RPMI8226 (cell line): ENCODE measurements around the gene MAOB.
"Not testable (repeated sequence)": the region's sequence is repeated elsewhere in the genome, so short reads cannot be mapped to it uniquely, and the experiment has no call there.

Experiments
- DNase-seq: peaks from one replicate; pipeline ENCODE4 v3.0.0-alpha.2; 2015

The MAOB gene

DNA sequence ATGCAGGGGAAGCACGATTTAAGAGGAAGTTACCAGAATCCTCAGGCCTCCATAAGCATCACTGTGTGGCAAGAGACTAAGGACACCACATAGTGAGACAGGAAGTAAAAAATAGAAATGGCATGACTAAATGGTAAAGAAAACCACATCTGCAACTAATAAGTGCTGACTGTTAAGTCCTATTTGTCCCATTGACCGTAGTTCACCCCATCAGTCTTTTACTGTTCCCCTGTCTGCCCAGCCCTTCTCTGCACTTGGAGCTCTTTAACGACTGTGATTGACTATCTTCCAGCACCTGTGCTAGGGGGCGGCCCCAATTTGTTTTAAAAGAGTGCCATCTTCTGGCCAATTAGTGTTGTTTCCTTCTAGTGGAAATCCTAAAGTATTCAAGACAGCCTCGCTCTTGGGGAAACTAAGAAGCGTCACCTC is 132.0 kb downstream of the MAOB start:
- peak; percentile 61 for DNase-seq

DNA sequence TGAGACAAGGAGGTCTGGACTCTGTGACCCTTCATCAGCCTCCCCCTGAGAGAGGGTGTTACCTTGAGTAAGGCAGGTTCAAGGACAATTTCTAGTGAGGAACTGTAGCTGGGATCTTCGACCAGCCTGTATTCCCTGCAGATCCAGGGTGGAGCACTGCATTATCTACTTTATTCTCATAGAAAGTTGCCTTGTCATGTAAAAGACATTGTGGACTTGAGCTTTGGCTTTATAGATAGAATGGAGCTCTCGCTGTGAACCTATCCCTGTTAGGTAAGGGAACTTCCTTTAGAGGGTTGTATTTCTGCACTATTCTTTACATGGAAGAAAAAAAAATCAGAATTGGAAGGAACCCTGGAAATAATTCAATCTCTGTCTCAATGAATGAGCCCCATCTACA is 134.8 kb downstream of the MAOB start:
- no peak for DNase-seq

- DNase-seq: no peak
Observed at GRCh38 chrX:43745938-43746721, 136.1 kb downstream of the MAOB start.

DNA sequence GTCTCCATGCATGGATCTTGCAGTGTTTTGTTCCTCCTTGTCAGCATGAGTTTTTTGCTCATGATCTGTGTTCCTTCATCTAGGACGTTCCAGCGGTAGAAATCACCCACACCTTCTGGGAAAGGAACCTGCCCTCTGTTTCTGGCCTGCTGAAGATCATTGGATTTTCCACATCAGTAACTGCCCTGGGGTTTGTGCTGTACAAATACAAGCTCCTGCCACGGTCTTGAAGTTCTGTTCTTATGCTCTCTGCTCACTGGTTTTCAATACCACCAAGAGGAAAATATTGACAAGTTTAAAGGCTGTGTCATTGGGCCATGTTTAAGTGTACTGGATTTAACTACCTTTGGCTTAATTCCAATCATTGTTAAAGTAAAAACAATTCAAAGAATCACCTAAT is 138.0 kb downstream of the MAOB start:
- DNase-seq: no peak

DNA sequence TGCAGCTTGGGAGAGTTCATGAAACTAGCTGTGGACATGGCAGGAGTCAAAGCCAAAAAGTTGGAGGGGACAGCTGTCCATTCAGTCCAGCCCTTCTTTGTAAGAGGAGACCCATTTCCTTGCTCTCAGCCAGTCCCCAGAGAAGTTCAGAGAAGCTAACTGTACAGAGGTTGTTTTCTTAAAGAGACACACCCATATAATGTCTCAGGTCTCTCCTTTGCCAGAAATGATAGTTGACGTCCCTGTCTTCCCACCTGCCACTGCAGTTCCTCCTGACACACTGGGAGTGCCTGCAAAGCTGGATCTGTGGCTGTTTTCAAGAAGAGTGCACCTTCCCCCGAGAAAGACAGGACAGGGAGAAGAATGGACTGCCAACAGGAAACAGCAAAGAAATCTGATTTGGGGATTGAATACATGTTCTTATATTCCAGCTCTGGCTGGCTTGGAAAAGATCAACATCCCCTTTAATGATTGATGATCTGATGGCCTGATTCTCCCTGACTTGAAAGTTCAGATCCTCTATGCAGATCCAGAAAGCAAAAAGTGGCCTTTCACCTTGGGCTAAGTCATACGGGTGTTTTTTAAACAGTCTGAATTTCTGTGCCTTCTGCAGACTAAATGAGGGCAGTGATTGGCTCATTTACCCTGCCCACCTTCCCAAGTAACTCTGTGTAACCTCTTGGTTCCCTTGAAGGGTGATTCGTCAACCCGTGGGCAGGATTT is 139.0 kb downstream of the MAOB start:
- DNase-seq: no peak

GRCh38 chrX:43741843-43742573 is 140.2 kb downstream of the MAOB start:
- no peak for DNase-seq

- DNase-seq: no peak
Observed at GRCh38 chrX:43735957-43736356, 146.3 kb downstream of the MAOB start.

DNA sequence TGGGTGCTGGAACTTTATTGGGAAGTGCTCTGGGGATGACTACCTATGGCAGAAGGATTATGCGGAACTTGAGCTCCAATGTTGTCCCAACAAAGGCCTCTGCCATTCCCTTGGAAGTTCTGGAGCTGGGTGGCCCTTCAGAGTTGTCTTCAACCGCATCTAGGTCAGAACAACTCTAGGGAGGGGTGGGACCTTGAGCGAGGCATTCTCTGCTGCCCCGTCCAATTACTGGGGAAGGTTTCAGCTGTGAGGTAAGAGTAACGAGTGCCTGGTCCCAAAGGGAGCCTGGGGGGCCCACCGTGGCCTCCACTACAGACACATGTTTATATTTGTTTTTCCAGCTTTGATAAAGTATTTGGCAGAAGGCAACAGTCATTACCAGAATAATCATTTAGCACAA is 146.7 kb downstream of the MAOB start:
- DNase-seq: no peak

DNA sequence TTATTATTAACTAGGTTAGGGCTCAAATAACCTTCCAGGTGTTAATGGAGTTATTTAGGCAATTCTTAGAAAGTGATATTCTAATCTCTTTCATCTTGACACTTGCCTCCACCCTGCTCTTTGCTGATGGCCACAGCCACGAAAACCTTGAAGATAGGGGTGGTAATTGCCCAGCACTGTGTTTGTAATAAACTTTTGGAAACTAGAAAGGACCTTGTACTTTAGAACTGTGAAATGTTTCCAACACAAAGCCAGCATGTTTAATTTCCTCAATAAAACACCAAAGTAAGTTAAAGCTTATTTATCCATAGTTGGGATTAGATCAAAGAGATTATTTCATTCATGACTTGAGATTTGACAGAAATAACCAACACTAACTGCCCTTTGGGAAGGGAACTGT is 147.8 kb downstream of the MAOB start:
- DNase-seq: no peak

- DNase-seq: no peak
Observed at GRCh38 chrX:43733699-43734098, 148.6 kb downstream of the MAOB start.

- DNase-seq: no peak
Observed at GRCh38 chrX:43731086-43731485, 151.2 kb downstream of the MAOB start.

DNA sequence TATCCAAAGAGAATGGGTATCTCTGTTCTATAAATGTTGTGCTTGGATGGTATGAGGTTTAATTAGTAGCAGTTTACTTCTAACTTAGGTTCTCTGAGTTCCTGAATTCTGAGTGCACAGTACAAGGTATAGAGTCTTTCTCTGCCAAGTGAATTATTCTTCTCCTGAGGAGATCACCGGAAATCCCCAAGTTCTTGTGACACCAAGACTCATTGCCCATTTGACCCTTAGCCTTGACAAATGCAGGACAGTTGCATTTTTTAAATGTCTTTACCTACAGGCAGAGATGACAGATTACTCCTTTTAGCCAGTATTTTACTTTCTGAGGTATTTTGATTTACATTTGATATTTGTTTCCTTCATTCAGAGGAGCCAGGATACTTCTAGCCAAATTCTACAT is 153.3 kb downstream of the MAOB start:
- no peak for DNase-seq

GRCh38 chrX:43728002-43728401 is 154.2 kb downstream of the MAOB start:
- no peak for DNase-seq

GRCh38 chrX:43727254-43727653 is 155.0 kb downstream of the MAOB start:
- not testable (repeated sequence) for DNase-seq

GRCh38 chrX:43725227-43725626 is 157.0 kb downstream of the MAOB start:
- not testable (repeated sequence) for DNase-seq

GRCh38 chrX:43720961-43721360 is 161.3 kb downstream of the MAOB start:
- no peak for DNase-seq

GRCh38 chrX:43720082-43720481 is 162.2 kb downstream of the MAOB start:
- no peak for DNase-seq

DNA sequence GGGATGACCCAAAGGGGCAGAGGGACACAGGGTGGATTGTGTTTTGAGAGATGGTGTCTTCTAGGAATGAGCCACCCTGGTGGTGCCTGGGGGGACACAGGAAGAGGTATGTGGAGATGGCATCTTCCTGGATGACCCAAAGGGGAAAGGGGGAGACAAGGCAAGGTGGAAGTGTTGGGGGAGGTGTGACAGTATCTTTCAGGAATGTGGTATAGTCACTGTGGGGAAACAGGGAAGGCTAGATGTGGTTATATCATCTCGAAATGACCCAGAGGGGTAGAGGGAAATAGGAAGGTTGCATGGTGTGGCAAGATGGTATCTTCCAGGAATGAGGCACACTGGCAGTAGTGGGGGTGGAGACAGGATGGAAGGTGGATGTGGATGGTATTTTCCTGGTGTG is 163.3 kb downstream of the MAOB start:
- no peak for DNase-seq

- DNase-seq: no peak
Observed at GRCh38 chrX:43718546-43718945, 163.7 kb downstream of the MAOB start.

DNA sequence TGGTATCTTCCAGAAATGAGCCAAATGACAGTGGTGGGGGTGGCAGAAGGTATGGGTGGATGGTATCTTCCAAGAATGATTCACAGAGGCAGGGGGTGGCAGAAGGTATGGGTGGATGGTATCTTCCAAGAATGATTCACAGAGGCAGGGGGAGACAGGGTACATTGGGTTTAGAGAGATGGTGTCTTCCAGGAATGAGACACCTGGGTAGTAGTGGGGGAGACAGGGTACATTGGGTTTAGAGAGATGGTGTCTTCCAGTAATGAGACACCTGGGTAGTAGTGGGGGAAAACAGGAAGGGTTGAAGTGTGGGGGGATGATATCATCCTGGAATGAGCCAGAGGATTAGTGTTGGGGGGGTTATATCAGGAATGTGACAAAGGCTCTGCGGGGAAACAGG is 164.2 kb downstream of the MAOB start:
- no peak for DNase-seq

DNA sequence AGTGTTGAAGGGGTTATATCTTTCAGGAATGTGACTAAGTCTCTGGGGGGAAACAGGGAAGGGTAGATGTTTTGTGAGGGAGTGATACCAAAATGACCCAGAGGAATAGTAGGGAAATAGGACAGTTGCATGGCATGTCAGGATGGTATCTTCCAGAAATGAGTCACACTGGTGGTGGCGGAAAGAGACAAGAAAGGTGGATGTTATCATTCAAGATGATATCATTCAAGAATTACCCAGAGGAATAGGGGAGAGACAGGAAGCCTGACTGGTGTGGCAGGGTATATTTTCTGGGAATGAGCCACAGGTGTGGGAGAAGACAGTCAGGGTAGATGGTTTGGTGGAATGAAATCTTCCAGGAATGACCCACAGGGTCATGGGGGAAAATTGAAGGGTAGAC is 165.1 kb downstream of the MAOB start:
- no peak for DNase-seq

DNA sequence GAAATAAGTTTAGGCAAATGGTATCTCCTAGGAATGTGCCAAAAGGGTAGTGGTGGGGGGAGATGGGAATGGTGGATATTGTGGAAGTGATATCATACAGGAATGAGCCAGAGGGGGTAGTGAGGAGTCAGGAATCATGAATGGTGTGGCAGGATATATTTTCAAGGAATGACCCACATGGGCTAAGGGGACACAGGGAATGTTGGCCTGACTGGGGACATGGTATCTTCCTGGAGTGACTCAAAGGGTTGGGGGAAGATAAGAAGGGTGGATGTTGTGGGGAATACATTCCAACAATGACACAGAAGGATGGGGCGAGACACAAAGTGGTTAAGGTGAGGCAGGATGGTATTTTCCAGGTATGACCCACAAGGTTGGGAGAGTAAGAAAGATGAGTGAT is 165.6 kb downstream of the MAOB start:
- DNase-seq: no peak
